Body of pancreas (tissue), 4 donors: Measurements from ENCODE around the gene WDFY4.

Source experiments
- POLR2A ChIP-seq, 3 donors: fragments of 450-650 bp; IDR thresholded peaks; one replicate each; pipeline ENCODE4 v1.6.1; 2016; ENCODE audit warnings: antibody characterized with exemption in 3 of 3, mild to moderate bottlenecking in 2 of 3
- TF ChIP-seq, protein P1 (sequence below), 7 experiments: fragments of 450-650 bp in 4 of 7; fragments of 200-600 bp in 3 of 7; sonication (generic) in 3 of 7; IDR thresholded peaks; one replicate each; pipeline ENCODE4 v1.5.1; 2016 to 2019; ENCODE audit warnings: antibody characterized with exemption in 7 of 7

DNA sequence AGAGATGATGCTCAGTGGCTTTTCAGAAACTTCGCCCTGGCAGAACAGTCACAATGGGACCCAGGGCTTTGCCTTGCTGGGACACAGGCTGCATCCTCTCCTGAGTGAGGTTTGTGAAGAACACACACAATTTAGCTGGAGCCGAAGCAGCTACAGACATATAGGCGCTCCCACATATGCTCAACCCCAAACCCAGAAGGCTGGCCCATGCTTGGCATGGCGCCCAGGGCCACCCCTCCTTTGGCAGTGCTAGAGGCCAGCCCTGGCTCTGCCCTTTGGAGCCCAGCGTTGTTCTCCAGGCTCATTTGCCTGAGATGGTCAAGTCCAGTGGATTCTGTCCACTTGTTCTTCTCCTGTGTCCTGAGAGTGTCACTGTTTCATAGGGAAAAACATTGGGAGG is 94.4 kb downstream of the WDFY4 start:
- TF ChIP-seq, protein P1, sequence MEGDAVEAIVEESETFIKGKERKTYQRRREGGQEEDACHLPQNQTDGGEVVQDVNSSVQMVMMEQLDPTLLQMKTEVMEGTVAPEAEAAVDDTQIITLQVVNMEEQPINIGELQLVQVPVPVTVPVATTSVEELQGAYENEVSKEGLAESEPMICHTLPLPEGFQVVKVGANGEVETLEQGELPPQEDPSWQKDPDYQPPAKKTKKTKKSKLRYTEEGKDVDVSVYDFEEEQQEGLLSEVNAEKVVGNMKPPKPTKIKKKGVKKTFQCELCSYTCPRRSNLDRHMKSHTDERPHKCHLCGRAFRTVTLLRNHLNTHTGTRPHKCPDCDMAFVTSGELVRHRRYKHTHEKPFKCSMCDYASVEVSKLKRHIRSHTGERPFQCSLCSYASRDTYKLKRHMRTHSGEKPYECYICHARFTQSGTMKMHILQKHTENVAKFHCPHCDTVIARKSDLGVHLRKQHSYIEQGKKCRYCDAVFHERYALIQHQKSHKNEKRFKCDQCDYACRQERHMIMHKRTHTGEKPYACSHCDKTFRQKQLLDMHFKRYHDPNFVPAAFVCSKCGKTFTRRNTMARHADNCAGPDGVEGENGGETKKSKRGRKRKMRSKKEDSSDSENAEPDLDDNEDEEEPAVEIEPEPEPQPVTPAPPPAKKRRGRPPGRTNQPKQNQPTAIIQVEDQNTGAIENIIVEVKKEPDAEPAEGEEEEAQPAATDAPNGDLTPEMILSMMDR (IDR thresholded peaks at IDR 0.05) = no peak
- TF ChIP-seq POLR2A (IDR thresholded peaks at IDR 0.05) = no peak
